HUES6 (cell line): ENCODE measurements around the gene CCL19.

Source experiments
- H3K27ac ChIP-seq: 2 replicates; pipeline ENCODE4 v1.7.0; 2013; ENCODE audit warnings: low read depth, mild to moderate bottlenecking, low read length, inconsistent platforms
- H3K27me3 ChIP-seq: 2 replicates; pipeline ENCODE4 v1.6.1; 2013; ENCODE audit warnings: low read length; ENCODE audit not compliant: control insufficient read depth, insufficient read depth
- H3K36me3 ChIP-seq: 2 replicates; pipeline ENCODE4 v1.6.1; 2013; ENCODE audit warnings: low read length; ENCODE audit not compliant: control insufficient read depth, insufficient read depth
- H3K4me1 ChIP-seq: 2 replicates; pipeline ENCODE4 v1.6.1; 2013; ENCODE audit warnings: low read length; ENCODE audit not compliant: control insufficient read depth, insufficient read depth
- H3K4me3 ChIP-seq: 2 replicates; pipeline ENCODE4 v1.5.1; 2013; ENCODE audit warnings: low read depth, low read length
- H3K9ac ChIP-seq: one replicate; pipeline ENCODE4 v1.6.1; 2013; ENCODE audit warnings: mild to moderate bottlenecking, low read length
- H3K9me3 ChIP-seq: 2 replicates; pipeline ENCODE4 v1.6.1; 2013; ENCODE audit warnings: low read depth, low read length; ENCODE audit not compliant: control insufficient read depth, insufficient read depth

CCL19 gene

DNA sequence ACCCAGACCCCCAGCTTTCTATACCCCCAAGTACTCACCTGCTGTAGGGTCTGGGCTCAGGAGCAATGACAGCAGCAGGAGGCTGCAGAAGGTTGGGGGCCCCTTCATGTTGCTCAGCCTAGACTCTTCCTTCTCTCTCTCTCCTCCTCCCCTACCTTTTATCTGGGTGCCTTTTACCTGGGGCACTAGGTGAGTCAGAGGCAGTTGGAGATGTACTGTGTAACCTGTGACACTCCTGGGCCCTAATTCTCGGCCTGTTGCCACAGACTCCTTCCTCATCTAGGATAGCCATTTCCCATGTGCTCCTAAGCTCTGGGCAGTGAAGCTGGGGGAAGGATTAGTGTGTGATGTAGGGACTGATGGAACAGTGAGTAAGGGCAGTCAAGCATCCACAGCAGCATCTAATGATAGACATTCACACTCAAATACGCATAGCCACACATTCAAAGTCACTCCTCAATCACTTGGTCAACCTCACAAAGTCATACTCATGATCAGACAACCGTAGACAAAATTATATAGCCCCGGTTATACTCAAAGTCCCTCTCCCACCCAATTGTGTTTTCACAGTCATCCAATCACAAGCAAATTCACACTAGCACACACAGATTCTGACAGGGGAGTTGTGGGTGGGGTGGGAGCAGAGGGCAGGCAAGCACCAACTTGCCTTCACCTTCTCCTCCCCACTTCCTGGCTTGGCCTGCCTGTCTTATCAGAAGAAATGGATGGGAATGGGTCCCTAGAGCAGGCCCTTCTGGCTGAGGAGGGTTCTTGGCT is 28.4 kb downstream of the CCL19 start, which contains the start of gene CCL27:
TSS of gene CCL27 (minus strand) at position 132 of the 777 bp plus-strand sequence. CDS start at position 108, 24 bp downstream.
- Histone ChIP-seq H3K4me3 (no peak within 1 kb of the TSS), H3K4me1 (peaks cover 4% of the 10 kb centered on the region; the same call in 1 of the 2 replicates), H3K9me3 (no peaks in the 10 kb centered on the region), H3K36me3 (0 out of 2 replicates have a peak, but pooled peaks cover 4% of the 10 kb centered on the region), H3K27ac (no peak within 1 kb of the TSS), H3K27me3 (no peaks in the 10 kb centered on the region), H3K9ac (no peak within 1 kb of the TSS)

DNA sequence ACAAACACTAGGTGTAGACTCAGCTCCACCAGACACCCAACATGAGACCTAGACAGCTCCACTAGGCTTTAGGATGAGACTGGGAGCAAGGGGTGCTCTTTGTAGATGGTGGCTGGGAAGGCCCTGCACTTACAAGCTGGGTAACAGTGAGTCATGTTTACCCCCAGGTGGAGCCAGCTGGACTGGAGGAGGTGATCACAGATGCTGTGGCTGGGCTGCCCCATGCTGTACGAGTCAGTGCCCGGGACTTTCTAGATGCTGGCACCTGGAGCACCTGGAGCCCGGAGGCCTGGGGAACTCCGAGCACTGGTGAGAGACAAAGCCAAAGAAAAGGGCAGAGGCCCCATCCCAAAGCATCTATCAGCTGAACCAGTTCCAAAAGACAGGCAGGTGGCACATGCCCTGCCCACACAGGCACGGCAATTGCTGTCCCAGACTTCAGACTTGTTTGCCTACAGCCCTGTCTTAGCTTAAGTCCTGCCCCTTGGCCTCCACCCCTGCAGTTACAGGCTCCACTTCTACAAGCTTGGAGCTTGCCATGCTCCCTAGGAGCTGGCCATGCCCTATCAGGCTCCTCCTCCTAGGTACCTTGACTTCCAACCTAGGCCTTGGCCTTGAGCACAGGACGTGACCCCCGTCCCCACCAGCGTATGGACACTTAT is 31.4 kb downstream of the CCL19 start:
- no peaks in the 10 kb centered on the region for H3K27me3 ChIP-seq
- peaks cover 4% of the 10 kb centered on the region; the same call in 1 of the 2 replicates for H3K4me1 ChIP-seq
- H3K4me3 ChIP-seq, result no peak overlapping the region
- H3K9ac ChIP-seq, result no peak overlapping the region
- no peaks in the 10 kb centered on the region for H3K9me3 ChIP-seq
- H3K36me3 ChIP-seq, result 0 out of 2 replicates have a peak, but pooled peaks cover 4% of the 10 kb centered on the region
- H3K27ac ChIP-seq, result no peak overlapping the region

DNA sequence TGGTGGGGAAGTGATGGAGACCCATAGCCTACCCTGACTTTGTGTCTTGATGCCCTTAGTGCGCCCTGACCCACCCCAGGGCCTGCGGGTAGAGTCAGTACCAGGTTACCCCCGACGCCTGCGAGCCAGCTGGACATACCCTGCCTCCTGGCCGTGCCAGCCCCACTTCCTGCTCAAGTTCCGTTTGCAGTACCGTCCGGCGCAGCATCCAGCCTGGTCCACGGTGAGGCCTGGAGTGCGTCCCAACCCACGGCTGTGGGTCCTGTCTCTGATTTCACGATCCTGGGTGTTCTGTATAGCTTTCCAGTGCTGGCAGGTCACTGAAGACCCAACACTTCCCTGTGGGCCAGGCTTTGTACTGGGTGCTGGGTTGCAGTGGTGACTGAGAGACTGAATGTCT is 32.6 kb downstream of the CCL19 start:
- Histone ChIP-seq H3K4me1 (peaks cover 7% of the 10 kb centered on the region), H3K27ac (no peak overlapping the region), H3K27me3 (no peaks in the 10 kb centered on the region)

DNA sequence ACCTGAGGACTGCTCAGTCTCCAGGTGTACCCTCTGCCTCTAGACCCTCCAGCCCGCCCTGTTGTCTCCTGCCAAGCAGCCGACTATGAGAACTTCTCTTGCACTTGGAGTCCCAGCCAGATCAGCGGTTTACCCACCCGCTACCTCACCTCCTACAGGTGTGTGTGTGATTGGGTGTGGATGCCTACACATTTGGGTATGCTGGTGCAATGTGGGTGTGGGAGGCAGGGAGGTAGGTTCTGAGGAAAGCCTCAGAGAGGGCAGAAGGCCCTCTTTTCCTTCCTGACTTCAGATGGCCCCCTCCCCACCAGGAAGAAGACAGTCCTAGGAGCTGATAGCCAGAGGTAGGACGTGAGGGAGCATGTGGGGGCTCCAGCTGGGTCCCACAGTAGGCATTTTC is 34.1 kb downstream of the CCL19 start:
- no peaks in the 10 kb centered on the region for H3K36me3 ChIP-seq
- H3K9ac ChIP-seq, result no peak overlapping the region
- H3K4me1 ChIP-seq, result peaks cover 22% of the 10 kb centered on the region
- H3K9me3 ChIP-seq, result no peaks in the 10 kb centered on the region
- no peak overlapping the region for H3K27ac ChIP-seq
- no peaks in the 10 kb centered on the region for H3K27me3 ChIP-seq
- no peak overlapping the region for H3K4me3 ChIP-seq

More for the DNA sequence above, 32.6 kb downstream of the CCL19 start:
- H3K9ac ChIP-seq, result no peak overlapping the region
- H3K4me3 ChIP-seq, result no peak overlapping the region
- H3K9me3 ChIP-seq, result no peaks in the 10 kb centered on the region
- H3K36me3 ChIP-seq, result 0 out of 2 replicates have a peak, but pooled peaks cover 4% of the 10 kb centered on the region

DNA sequence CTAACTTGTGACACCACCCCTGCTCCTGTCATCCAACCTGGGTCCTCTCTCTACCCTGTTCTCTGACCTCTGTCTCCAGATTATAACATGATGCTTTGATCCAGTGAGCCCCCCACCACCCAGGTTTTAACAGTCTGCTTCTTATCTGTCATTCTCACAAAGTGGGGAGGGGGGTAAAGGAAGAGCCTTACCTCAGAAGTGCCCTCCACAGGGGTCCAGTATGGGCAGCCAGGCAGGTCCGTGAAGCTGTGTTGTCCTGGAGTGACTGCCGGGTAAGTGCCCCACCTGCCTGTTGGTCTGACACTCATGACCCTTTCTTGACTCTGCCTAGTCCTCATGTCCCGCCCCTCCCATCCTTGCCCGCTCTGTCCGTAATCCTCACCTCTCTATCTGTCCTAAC is 35.7 kb downstream of the CCL19 start:
- no peaks in the 10 kb centered on the region for H3K36me3 ChIP-seq
- peaks cover 30% of the 10 kb centered on the region for H3K4me1 ChIP-seq
- H3K9ac ChIP-seq, result no peak overlapping the region
- no peak overlapping the region for H3K27ac ChIP-seq
- H3K4me3 ChIP-seq, result no peak overlapping the region
- no peaks in the 10 kb centered on the region for H3K27me3 ChIP-seq
- H3K9me3 ChIP-seq, result no peaks in the 10 kb centered on the region

DNA sequence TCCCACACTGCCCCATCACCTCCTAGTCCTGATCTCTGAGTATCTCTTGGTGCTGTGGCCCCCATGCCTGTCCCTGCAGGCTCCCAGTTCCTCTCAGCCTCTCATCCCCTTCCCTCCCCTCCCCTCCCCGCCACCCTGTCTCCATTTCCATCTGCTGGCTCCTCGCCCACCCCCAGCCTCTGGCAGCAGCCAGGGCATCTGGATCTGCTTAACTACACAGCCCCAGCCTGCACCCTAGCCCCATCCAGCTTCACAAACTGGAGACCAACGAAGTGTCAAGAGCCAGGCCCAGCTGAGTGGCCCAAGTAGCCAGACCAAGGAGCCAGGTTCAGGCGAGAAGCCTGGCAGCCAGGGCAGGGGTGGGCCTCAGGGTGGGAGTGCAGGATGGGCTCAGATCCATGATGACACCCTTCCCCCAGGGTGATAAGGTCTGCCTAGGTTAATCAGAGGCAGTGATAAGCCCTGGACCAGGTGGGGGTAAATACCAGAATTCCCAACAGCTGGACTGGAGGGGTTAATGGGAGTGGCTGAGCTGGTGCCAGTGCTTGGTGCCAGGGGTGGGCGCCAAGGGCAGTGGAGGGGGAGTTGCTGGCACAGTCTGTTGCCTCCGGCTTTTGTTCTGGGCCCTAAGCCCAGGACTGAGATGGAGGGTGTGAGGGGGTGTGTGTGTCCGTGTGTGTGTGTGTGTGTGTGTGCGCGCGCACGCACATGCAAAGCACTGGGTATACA is 36.6 kb downstream of the CCL19 start:
- Histone ChIP-seq H3K9ac (no peak overlapping the region), H3K27ac (no peak overlapping the region), H3K4me1 (peaks cover 30% of the 10 kb centered on the region), H3K4me3 (no peak overlapping the region), H3K36me3 (peaks cover 5% of the 10 kb centered on the region), H3K27me3 (no peaks in the 10 kb centered on the region), H3K9me3 (no peaks in the 10 kb centered on the region)

DNA sequence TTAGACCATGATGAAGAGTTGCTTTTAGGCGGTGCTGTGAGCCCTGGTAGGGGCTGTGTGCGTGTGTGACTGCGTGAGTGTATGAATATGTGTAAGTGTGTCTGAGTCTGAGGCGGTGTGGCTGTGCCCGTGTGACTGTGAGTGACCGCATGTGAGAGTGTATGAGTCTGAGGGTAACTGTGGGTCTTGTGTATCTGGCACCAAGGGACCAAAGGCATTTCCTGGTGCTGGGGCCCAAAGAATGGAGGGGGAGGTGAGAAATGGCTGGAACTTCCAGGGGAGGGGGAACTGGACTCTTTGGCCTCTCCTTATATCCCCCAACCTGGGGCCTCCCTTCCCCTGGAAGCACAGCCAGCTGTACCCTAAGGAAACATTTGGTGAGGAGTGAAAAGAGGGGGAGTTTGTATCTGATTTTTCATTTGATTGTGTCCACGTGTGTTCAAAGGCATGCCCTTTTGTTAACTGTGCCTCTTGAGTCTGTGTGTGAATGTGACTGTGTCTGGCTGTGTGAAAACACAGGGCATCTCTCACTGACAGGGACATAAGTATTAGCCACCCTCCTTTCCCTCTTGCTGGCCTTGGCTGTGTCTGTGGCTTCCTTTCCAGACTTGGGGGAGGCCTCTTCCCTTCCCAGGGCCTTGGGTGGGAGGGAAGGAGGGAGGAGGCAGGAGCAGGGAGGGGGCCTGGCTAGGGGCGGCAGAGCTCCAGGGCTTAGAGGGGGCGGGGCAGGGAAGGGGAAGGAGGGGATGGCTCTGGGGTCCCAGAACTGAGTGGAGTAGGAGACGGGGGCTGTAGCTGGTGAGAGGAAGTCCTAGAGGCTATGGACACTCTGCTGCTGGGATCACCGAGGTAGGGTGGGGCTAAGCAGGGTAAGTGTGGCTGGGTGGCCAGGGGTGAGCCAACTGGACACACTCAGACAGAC is 37.7 kb downstream of the CCL19 start:
- Histone ChIP-seq H3K4me1 (peaks cover 30% of the 10 kb centered on the region), H3K27ac (no peak overlapping the region), H3K4me3 (0 out of 2 replicates have a peak overlapping the region, but pooled peaks have one; percentile 27), H3K9me3 (no peaks in the 10 kb centered on the region), H3K27me3 (no peaks in the 10 kb centered on the region), H3K36me3 (peaks cover 16% of the 10 kb centered on the region), H3K9ac (peak overlapping the region; percentile 23)

DNA sequence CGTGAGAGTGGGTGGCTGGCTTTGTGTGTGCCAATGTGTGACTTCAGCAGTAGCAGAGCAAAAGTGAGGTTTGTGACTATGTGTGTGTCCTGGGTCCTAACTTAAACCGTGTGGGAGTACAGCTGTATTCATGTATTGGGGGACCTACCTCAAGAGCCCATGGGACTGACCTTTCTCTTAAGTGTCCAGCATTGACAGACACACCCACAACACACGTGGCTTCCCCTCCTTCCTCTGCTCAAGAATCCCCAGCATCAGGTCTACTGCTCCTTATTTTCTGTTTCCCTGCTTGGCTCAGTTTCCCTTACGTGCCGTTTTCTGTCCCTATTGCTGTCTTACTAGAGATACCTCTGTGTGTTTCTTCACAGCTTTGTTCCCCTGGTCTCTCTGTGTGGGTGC is 38.5 kb downstream of the CCL19 start:
- Histone ChIP-seq H3K4me1 (peaks cover 35% of the 10 kb centered on the region), H3K27me3 (no peaks in the 10 kb centered on the region), H3K9me3 (no peaks in the 10 kb centered on the region), H3K4me3 (peak overlapping the region; percentile 47), H3K9ac (no peak overlapping the region), H3K27ac (no peak overlapping the region), H3K36me3 (peaks cover 20% of the 10 kb centered on the region)

DNA sequence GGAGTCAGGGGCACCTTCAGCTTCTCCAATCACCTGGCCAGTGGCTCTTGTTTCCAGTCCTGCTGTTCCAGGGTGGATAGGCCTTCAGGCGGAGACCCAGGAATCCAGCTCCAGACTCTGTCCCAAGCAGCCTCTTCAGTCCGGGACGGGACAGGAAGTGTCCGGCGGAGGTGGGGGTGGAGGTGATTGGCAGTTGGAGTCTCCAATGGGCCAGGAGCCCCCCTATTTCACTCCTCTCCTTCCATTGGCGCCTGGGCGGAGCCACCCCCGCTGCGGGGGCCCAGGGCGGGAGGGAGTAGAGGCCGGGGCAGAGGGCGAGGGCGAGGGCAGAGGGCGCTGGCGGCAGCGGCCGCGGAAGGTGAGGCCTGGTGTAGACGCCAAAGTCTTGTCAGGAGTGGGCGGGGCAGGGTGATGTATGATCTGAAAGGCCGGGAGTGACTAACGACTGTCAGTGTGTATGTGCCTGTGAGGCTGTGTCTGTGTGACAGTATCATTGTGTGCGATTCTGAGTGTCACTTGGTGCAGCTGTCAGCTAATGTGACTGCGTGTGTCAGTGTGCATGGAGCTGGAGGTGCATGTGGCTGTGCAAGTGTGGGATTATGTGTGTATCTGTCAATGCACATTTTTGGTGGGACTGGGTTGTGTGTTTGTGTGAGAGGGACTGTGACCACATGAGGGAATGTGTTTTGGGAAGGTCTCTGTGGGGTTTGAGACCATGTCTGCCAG is 39.0 kb downstream of the CCL19 start, which contains the start of gene IL11RA:
TSS of gene IL11RA (plus strand) at position 310 of the 726 bp plus-strand sequence. CDS start 3,033 bp downstream, outside the sequence.
- H3K4me3 ChIP-seq, result peak within 1 kb of the TSS; percentile 62
- peak within 1 kb of the TSS; percentile 65 for H3K9ac ChIP-seq
- H3K4me1 ChIP-seq, result peaks cover 41% of the 10 kb centered on the region
- H3K27me3 ChIP-seq, result no peaks in the 10 kb centered on the region
- no peaks in the 10 kb centered on the region for H3K9me3 ChIP-seq
- peaks cover 20% of the 10 kb centered on the region for H3K36me3 ChIP-seq
- 0 out of 2 replicates have a peak within 1 kb of the TSS, but pooled peaks have one; percentile 29 for H3K27ac ChIP-seq
